Measurements from ENCODE around the gene IMPDH2. TPM values are rescaled to one million over a fixed set of nuclear protein-coding genes. Genes with fewer than 3 reads are reported as not detected.

The IMPDH2 gene
- 100 to 1,000 TPM; 159 to 250 TPM for total RNA-seq

DNA sequence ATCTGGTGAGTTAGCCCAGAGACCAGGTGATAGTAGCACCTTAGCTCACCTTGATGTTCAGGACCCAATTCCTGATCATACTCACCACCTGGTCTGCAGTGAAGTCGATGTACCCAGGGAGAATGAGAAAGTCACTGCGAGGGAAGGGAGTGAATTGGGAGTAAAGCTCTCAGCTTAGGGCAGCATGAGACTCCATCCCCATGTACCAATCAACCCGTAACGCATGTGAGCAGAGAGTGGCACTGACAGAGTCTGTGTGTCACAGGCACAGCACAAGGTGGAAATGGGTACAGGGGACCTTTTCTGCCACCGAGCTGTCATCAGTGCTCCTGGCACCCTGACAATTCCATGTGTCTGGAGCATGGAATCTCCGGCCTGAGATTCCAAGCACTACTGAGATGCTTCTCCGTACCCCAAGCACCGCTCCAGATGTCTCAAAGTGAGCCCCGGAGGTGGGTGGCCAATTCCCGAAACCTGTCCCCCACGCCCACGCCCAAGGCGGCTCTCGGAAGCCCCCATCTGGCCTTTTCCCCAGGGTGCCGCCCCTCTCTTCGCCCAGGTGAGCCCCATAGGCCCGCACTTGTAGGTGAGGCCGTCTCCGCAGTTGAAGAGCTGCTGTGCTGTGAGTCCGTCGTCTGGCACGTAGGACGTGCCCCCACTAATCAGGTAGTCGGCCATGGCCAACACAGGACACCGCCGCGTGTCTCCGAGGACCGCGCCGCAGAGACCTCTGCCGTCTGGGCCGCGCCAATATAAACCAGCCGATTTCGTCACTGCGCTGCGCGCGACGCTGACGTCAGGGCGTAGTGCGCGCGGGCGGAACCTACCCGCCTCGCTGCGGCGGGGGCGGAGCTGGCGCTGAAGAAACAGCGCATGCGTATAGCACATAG, at the start of gene IMPDH2:
Gene IMPDH2 (minus strand): TSS at position 726 of the 890 bp plus-strand sequence. CDS start 48 bp downstream, at position 678.

GRCh38 chr3:49021813-49022687, 7.1 kb downstream of the IMPDH2 start, which contains the start of gene NDUFAF3:
TSS of gene NDUFAF3 (plus strand) at chr3:49022121. CDS start at chr3:49022145, 24 bp downstream.

GRCh38 chr3:49017971-49018706, 11.1 kb downstream of the IMPDH2 start, which contains the start of gene DALRD3:
TSS of gene DALRD3 (minus strand) at chr3:49018580. CDS start at chr3:49018564, 16 bp downstream.

GRCh38 chr3:49007068-49007770, 22.0 kb downstream of the IMPDH2 start, which contains the start of gene WDR6:
TSS of gene WDR6 (plus strand) at chr3:49007391. CDS start at chr3:49007432, 41 bp downstream.

DNA sequence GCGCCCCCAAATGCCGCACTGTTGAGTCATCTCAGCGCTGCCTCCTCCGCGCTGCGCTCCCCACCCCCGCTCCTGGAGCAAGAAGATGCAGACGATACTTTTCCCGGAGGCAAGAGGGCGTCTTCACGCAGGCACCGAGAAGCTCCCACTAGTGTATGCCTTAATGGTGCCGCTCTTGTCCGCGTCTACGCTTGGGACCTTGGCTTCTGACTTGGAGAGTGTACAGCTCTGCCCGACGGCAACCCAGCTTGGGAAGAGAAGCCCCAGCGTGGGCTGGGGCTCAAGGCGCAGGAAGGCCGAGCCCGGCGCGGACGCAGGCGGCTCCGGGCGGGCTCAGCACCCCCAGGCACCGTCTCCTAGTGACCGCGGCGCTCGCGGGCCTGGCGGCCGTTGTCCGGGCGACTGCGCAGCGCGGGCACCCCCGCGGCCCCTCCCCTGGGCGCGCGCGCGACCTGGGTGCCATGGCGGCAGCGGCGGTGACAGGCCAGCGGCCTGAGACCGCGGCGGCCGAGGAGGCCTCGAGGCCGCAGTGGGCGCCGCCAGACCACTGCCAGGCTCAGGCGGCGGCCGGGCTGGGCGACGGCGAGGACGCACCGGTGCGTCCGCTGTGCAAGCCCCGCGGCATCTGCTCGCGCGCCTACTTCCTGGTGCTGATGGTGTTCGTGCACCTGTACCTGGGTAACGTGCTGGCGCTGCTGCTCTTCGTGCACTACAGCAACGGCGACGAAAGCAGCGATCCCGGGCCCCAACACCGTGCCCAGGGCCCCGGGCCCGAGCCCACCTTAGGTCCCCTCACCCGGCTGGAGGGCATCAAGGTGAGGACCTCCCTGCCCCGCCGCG, 39.2 kb downstream of the IMPDH2 start, which contains the start of gene P4HTM:
Gene P4HTM (plus strand): TSS at position 446 of the 840 bp plus-strand sequence. CDS start 16 bp downstream, at position 462.

Small RNA genes lying within 50 kb of the gene (small RNA-seq; reads per million reads assigned to genes)
- gene MIR191 (44,792 to 45,803 reads per million in 2 donors), gene MIR425 (2,748 to 3,218 reads per million in 2 donors)

Other genes with a start within 250 kb of the IMPDH2 start
- gene PRKAR2A, start 181.5 kb downstream of the IMPDH2 start, total RNA-seq: 10 to 100 TPM; 31.0 to 36.6 TPM
- gene SLC25A20, start 130.5 kb downstream of the IMPDH2 start, total RNA-seq: 10 to 100 TPM in 1 of 2 donors, 1 to 10 TPM in 1; 9.6 to 16.0 TPM
- 10 to 100 TPM; 62.3 to 77.6 TPM for gene ARIH2, start 110.6 kb downstream of the IMPDH2 start, total RNA-seq
- gene P4HTM, start 39.2 kb downstream of the IMPDH2 start, total RNA-seq: 10 to 100 TPM in 1 of 2 donors, 1 to 10 TPM in 1; 6.3 to 14.8 TPM
- gene WDR6, start 22.0 kb downstream of the IMPDH2 start, total RNA-seq: 10 to 100 TPM; 52.0 to 52.9 TPM
- gene DALRD3, start 10.8 kb downstream of the IMPDH2 start, total RNA-seq: 10 to 100 TPM; 39.6 to 41.3 TPM
- gene NDUFAF3, start 7.3 kb downstream of the IMPDH2 start, total RNA-seq: 10 to 100 TPM; 60.2 to 62.9 TPM
- 100 to 1,000 TPM; 117 to 144 TPM for gene QRICH1, start 64.7 kb upstream of the IMPDH2 start, total RNA-seq
- 100 to 1,000 TPM; 192 to 261 TPM for gene QARS1, start 75.4 kb upstream of the IMPDH2 start, total RNA-seq
- 10 to 100 TPM; 44.4 to 47.3 TPM for gene USP19, start 91.4 kb upstream of the IMPDH2 start, total RNA-seq
- gene LAMB2, start 103.7 kb upstream of the IMPDH2 start, total RNA-seq: 100 to 1,000 TPM; 162 to 180 TPM
- 10 to 100 TPM; 25.1 to 27.3 TPM for gene CCDC71, start 136.9 kb upstream of the IMPDH2 start, total RNA-seq
- 10 to 100 TPM; 12.7 to 23.3 TPM for gene KLHDC8B, start 142.2 kb upstream of the IMPDH2 start, total RNA-seq
- gene C3orf62, start 247.8 kb upstream of the IMPDH2 start, total RNA-seq: 1 to 10 TPM; 2.3 to 2.4 TPM